Renal cortex interstitium (tissue), 11 donors: Measurements from ENCODE around the gene KIF7. TPM values are rescaled to one million over a fixed set of nuclear protein-coding genes. Genes with fewer than 3 reads are reported as not detected.
"Not testable (repeated sequence)": the region's sequence is repeated elsewhere in the genome, so short reads cannot be mapped to it uniquely, and the experiment has no call there.

Experiments used
- DNase-seq, 11 donors: peaks; one replicate each; pipeline ENCODE4 v3.0.0-alpha.2; 2013; ENCODE audit warnings: low read depth in 9 of 11, low spot score in 4 of 11; ENCODE audit errors: extremely low read depth in 1 of 11
- polyA plus RNA-seq, 3 donors: library from polyadenylated mRNA; unstranded; fragments of 120-200 nt; gene quantifications; one replicate each; pipeline ENCODE4 v1.2.1, GENCODE V29; 2013; ENCODE audit not compliant: insufficient read length in 3 of 3

Gene KIF7
- polyA plus RNA-seq, 3 donors: 9.3 to 14.2 (median 13.9) TPM

- not testable (repeated sequence) for DNase-seq
These were observed 74.5 kb downstream of the KIF7 start for GRCh38 chr15:89580747-89581146.

- DNase-seq: no peak
These were observed 77.1 kb downstream of the KIF7 start for GRCh38 chr15:89578146-89578545.

Other genes starting within 250 kb of the KIF7 start
- 1 to 10 TPM; 1.6 to 4.3 (median 2.0) TPM for gene RHCG, start 158.9 kb downstream of the KIF7 start, polyA plus RNA-seq
- 10 to 100 TPM; 10.6 to 13.4 (median 12.3) TPM for gene TICRR, start 80.0 kb downstream of the KIF7 start, polyA plus RNA-seq
- gene PLIN1, start 23.9 kb upstream of the KIF7 start, polyA plus RNA-seq: 1 to 10 TPM; 1.0 to 1.4 (median 1.4) TPM
- 10 to 100 TPM; 17.3 to 21.0 (median 19.1) TPM for gene PEX11A, start 35.3 kb upstream of the KIF7 start, polyA plus RNA-seq
- 1 to 10 TPM; 2.3 to 4.1 (median 2.9) TPM for gene WDR93, start 35.3 kb upstream of the KIF7 start, polyA plus RNA-seq
- 1 to 10 TPM in 1 of 3 donors, under 1 TPM in 2; 0.59 to 2.3 (median 0.90) TPM for gene MESP1, start 95.8 kb upstream of the KIF7 start, polyA plus RNA-seq
- under 1 TPM; 0.30 to 0.44 (median 0.42) TPM for gene MESP2, start 120.9 kb upstream of the KIF7 start, polyA plus RNA-seq
- 100 to 1,000 TPM; 104 to 119 (median 117) TPM for gene ANPEP, start 159.4 kb upstream of the KIF7 start, polyA plus RNA-seq
- 10 to 100 TPM; 39.2 to 60.0 (median 44.0) TPM for gene AP3S2, start 238.5 kb upstream of the KIF7 start, polyA plus RNA-seq